22Rv1 (cell line): ENCODE data around the gene MNX1.

Experiments
- ZFX ChIP-seq: fragments of 450-650 bp; IDR thresholded peaks from 2 replicates; pipeline ENCODE4 v1.6.1; 2017; ENCODE audit warnings: antibody characterized with exemption, borderline replicate concordance
- TF ChIP-seq, protein P1 (sequence below): fragments of 450-650 bp; IDR thresholded peaks from 2 replicates; pipeline ENCODE4 v1.5.1; 2017; ENCODE audit warnings: mild to moderate bottlenecking

DNA sequence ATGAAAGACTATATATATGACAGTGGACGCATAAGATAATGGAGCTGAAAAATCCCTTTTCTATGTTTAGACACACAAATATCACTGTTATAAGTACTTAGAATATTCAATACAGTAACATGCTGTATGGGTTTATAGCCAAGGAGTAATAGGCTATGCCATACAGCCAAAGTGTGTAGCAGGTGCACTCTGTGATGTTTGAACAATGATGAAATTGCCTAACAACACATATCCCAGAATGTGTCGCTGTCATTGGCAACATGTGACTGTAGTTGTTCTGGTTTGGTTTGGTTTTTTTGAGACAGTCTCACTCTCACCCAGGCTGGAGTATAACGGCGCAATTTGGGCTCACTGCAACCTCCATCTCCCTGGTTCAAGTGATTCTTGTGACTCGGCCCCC, 34.8 kb downstream of the MNX1 start:
- TF ChIP-seq, protein P1, sequence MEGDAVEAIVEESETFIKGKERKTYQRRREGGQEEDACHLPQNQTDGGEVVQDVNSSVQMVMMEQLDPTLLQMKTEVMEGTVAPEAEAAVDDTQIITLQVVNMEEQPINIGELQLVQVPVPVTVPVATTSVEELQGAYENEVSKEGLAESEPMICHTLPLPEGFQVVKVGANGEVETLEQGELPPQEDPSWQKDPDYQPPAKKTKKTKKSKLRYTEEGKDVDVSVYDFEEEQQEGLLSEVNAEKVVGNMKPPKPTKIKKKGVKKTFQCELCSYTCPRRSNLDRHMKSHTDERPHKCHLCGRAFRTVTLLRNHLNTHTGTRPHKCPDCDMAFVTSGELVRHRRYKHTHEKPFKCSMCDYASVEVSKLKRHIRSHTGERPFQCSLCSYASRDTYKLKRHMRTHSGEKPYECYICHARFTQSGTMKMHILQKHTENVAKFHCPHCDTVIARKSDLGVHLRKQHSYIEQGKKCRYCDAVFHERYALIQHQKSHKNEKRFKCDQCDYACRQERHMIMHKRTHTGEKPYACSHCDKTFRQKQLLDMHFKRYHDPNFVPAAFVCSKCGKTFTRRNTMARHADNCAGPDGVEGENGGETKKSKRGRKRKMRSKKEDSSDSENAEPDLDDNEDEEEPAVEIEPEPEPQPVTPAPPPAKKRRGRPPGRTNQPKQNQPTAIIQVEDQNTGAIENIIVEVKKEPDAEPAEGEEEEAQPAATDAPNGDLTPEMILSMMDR: no peak
- TF ChIP-seq ZFX: no peak
